Measurements from ENCODE around the gene WBP2. TPM values are rescaled to one million over a fixed set of nuclear protein-coding genes. Genes with fewer than 3 reads are reported as not detected.
A peak's percentile ranks its signal among the peaks of the same experiment; 100 is the strongest.

WBP2 gene
- total and polyA plus RNA-seq, 2 of the 13 experiments (the other 11 are each of a cell fraction or from before 2014, with no cell fraction given) = 29.2 to 29.5 TPM

DNA sequence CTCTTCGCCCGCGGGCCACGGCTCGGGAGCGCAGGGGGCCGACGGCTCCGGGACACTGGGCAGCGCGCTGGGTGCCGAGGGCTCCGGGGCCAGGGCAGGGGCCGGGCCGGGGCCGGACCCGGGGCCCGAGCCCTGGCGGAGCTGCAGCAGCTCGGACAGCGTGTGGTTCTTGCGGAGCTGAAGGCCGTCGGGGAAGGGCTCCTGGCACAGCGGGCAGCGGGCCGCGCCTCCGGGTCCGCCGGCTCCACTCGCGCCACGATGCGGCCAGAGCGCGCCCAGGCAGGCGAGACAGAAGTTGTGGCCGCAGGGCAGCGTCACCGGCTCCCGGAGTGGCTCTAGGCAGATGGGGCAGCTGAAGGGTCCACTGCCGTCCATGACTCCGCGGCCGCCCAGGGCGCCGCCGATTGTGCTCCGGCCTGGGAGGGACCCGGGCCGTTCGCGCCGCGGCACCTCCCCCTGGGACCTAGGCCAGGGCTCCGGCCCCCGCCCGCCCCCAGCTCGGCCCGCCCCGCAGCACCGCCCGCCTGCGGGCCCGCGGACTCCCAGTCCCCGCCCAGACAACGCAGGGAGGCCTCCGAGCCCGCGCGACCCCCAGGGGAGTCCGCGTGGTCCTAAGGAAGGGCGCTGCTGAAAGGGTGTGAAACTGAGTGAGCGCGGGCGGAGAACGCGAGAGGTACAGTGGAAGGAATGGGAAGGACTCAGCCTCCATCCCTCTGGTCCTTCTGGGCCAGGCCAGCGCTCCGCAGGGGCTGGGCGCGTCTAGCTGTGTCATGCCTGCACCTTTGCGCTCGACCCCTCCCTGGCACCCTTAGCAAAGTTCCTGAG is 23.3 kb upstream of the WBP2 start, which contains the start of gene TRIM47 (continued):
- peak; percentile 90 for TF ChIP-seq NFKBIZ (CRISPR knock-in tag; IDR thresholded peaks at IDR 0.05)
- TF ChIP-seq SKI (IDR thresholded peaks at IDR 0.05; ENCODE audit: partially characterized antibody) = peak; percentile 16
- no peak for TF ChIP-seq ZMYM2 (CRISPR knock-in tag; IDR thresholded peaks at IDR 0.05)
- no peak for TF ChIP-seq ZNF589 (CRISPR knock-in tag; conservative IDR thresholded peaks at IDR 0.05)
- no peak for TF ChIP-seq MTF2 (CRISPR knock-in tag; IDR thresholded peaks at IDR 0.05; ENCODE audit: borderline replicate concordance)
- TF ChIP-seq GABPA (IDR thresholded peaks at IDR 0.05; ENCODE audit: low read depth, low read length) = no peak
- no peak for TF ChIP-seq GABPA (CRISPR knock-in tag; IDR thresholded peaks at IDR 0.05; ENCODE audit: low read depth)
- TF ChIP-seq RAD51 (IDR thresholded peaks at IDR 0.05; ENCODE audit: borderline replicate concordance) = no peak
- peak; percentile 39 for TF ChIP-seq ZIK1 (CRISPR knock-in tag; IDR thresholded peaks at IDR 0.05; ENCODE audit: borderline replicate concordance, low read depth)
- TF ChIP-seq, protein P1, sequence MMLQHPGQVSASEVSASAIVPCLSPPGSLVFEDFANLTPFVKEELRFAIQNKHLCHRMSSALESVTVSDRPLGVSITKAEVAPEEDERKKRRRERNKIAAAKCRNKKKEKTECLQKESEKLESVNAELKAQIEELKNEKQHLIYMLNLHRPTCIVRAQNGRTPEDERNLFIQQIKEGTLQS (CRISPR knock-in tag; IDR thresholded peaks at IDR 0.05) = peak; percentile 8; the same call in 1 of the 2 replicates
- no peak for TF ChIP-seq ZNF17 (CRISPR knock-in tag; IDR thresholded peaks at IDR 0.05)
- no peak for TF ChIP-seq ZNF776 (CRISPR knock-in tag; IDR thresholded peaks at IDR 0.05)
- TF ChIP-seq NCOR1 (IDR thresholded peaks at IDR 0.05; ENCODE audit: borderline replicate concordance, low read length) = 0 out of 2 replicates have a peak, but pooled peaks have one; percentile 18
- no peak for TF ChIP-seq ARNT (IDR thresholded peaks at IDR 0.05)
- TF ChIP-seq ZMAT3 (CRISPR knock-in tag; conservative IDR thresholded peaks at IDR 0.05) = 0 out of 2 replicates have a peak, but pooled peaks have one; percentile 72
- TF ChIP-seq ZNF83 (CRISPR knock-in tag; IDR thresholded peaks at IDR 0.05; ENCODE audit: borderline replicate concordance) = peak; percentile 20; the same call in 1 of the 2 replicates
- TF ChIP-seq, protein P2, sequence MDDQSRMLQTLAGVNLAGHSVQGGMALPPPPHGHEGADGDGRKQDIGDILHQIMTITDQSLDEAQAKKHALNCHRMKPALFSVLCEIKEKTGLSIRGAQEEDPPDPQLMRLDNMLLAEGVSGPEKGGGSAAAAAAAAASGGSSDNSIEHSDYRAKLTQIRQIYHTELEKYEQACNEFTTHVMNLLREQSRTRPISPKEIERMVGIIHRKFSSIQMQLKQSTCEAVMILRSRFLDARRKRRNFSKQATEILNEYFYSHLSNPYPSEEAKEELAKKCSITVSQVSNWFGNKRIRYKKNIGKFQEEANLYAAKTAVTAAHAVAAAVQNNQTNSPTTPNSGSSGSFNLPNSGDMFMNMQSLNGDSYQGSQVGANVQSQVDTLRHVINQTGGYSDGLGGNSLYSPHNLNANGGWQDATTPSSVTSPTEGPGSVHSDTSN (CRISPR knock-in tag; IDR thresholded peaks at IDR 0.05; ENCODE audit: borderline replicate concordance) = no peak
- peak; percentile 91 for TF ChIP-seq AGO1 (IDR thresholded peaks at IDR 0.05; ENCODE audit: low read depth, low read length, poor library complexity, severe bottlenecking)
- TF ChIP-seq, protein P3, sequence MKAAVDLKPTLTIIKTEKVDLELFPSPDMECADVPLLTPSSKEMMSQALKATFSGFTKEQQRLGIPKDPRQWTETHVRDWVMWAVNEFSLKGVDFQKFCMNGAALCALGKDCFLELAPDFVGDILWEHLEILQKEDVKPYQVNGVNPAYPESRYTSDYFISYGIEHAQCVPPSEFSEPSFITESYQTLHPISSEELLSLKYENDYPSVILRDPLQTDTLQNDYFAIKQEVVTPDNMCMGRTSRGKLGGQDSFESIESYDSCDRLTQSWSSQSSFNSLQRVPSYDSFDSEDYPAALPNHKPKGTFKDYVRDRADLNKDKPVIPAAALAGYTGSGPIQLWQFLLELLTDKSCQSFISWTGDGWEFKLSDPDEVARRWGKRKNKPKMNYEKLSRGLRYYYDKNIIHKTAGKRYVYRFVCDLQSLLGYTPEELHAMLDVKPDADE (CRISPR knock-in tag; IDR thresholded peaks at IDR 0.05) = no peak
- TF ChIP-seq, protein P4, sequence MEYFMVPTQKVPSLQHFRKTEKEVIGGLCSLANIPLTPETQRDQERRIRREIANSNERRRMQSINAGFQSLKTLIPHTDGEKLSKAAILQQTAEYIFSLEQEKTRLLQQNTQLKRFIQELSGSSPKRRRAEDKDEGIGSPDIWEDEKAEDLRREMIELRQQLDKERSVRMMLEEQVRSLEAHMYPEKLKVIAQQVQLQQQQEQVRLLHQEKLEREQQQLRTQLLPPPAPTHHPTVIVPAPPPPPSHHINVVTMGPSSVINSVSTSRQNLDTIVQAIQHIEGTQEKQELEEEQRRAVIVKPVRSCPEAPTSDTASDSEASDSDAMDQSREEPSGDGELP (IDR thresholded peaks at IDR 0.05; ENCODE audit: borderline replicate concordance, low read depth) = no peak
- TF ChIP-seq SP140L (CRISPR knock-in tag; IDR thresholded peaks at IDR 0.05; ENCODE audit: borderline replicate concordance) = no peak; the same call in 1 of the 2 replicates
- no peak for TF ChIP-seq ZNF577 (CRISPR knock-in tag; IDR thresholded peaks at IDR 0.05; ENCODE audit: borderline replicate concordance, low read depth)
- peak; percentile 65 for TF ChIP-seq YY1 (IDR thresholded peaks at IDR 0.05; ENCODE audit: insufficient read depth, insufficient replicate concordance, low read depth, low read length)
- TF ChIP-seq KDM4B (CRISPR knock-in tag; IDR thresholded peaks at IDR 0.05) = peak; percentile 67
- no peak for TF ChIP-seq ZNF879 (CRISPR knock-in tag; IDR thresholded peaks at IDR 0.05)
- 0 out of 2 replicates have a peak, but pooled peaks have one; percentile 44 for TF ChIP-seq XBP1 (CRISPR knock-in tag; IDR thresholded peaks at IDR 0.05)
- TF ChIP-seq ZNF660 (CRISPR knock-in tag; IDR thresholded peaks at IDR 0.05; ENCODE audit: borderline replicate concordance, low read depth) = no peak
- no peak for TF ChIP-seq CENPX (CRISPR knock-in tag; IDR thresholded peaks at IDR 0.05)

All from HepG2 (cell line).